ENCODE measurements around the gene LRRC70.
"Not testable (repeated sequence)": the region's sequence is repeated elsewhere in the genome, so short reads cannot be mapped to it uniquely, and the experiment has no call there.

LRRC70 gene

GRCh38 chr5:62578540-62578939 is at the start of gene LRRC70:
LRRC70 (plus strand) TSS chr5:62578819; CDS start chr5:62579439, 620 bp downstream.
- no peak for DNase-seq

GRCh38 chr5:62533597-62533996 is 45.0 kb upstream of the LRRC70 start:
- DNase-seq, result no peak

- no peak for DNase-seq
These were observed 44.0 kb upstream of the LRRC70 start for GRCh38 chr5:62534461-62535236.

- no peak for DNase-seq
These were observed 42.4 kb upstream of the LRRC70 start for GRCh38 chr5:62536232-62536631.

- DNase-seq, result no peak
These were observed 41.8 kb upstream of the LRRC70 start for GRCh38 chr5:62536783-62537182.

GRCh38 chr5:62538017-62538942 is 40.3 kb upstream of the LRRC70 start:
- no peak for DNase-seq

- DNase-seq, result no peak
These were observed 35.9 kb upstream of the LRRC70 start for GRCh38 chr5:62542720-62543119.

GRCh38 chr5:62547945-62548630 is 30.5 kb upstream of the LRRC70 start:
- no peak for DNase-seq

- no peak for DNase-seq
These were observed 28.5 kb upstream of the LRRC70 start for GRCh38 chr5:62550103-62550502.

GRCh38 chr5:62555930-62556329 is 22.7 kb upstream of the LRRC70 start:
- no peak for DNase-seq

- DNase-seq, result no peak
These were observed 19.7 kb upstream of the LRRC70 start for GRCh38 chr5:62558941-62559340.

GRCh38 chr5:62560786-62561185 is 17.8 kb upstream of the LRRC70 start:
- no peak for DNase-seq

GRCh38 chr5:62561896-62562295 is 16.7 kb upstream of the LRRC70 start:
- no peak for DNase-seq

GRCh38 chr5:62562867-62563266 is 15.8 kb upstream of the LRRC70 start:
- no peak for DNase-seq

GRCh38 chr5:62564101-62564500 is 14.5 kb upstream of the LRRC70 start:
- DNase-seq, result no peak

GRCh38 chr5:62565740-62566139 is 12.9 kb upstream of the LRRC70 start:
- not testable (repeated sequence) for DNase-seq

GRCh38 chr5:62568143-62568542 is 10.5 kb upstream of the LRRC70 start:
- DNase-seq, result no peak

GRCh38 chr5:62568800-62569432 is 9.7 kb upstream of the LRRC70 start:
- DNase-seq, result no peak

GRCh38 chr5:62569470-62569869 is 9.1 kb upstream of the LRRC70 start:
- no peak for DNase-seq

- DNase-seq, result no peak
These were observed 5.6 kb upstream of the LRRC70 start for GRCh38 chr5:62572918-62573514.

- DNase-seq, result no peak
These were observed 4.0 kb upstream of the LRRC70 start for GRCh38 chr5:62574599-62574998.

GRCh38 chr5:62575066-62575465 is 3.6 kb upstream of the LRRC70 start:
- DNase-seq, result no peak
